Mucosa of stomach (tissue), 1 donor: ENCODE data around the gene COL28A1.

Experiments used
- H3K27me3 ChIP-seq: one replicate; pipeline ENCODE4 v1.7.0; 2013; ENCODE audit warnings: mild to moderate bottlenecking, low read length; ENCODE audit not compliant: control insufficient read depth, insufficient read depth
- H3K36me3 ChIP-seq: one replicate; pipeline ENCODE4 v1.7.0; 2013; ENCODE audit warnings: low read length; ENCODE audit not compliant: control insufficient read depth, insufficient read depth
- H3K4me1 ChIP-seq: one replicate; pipeline ENCODE4 v1.7.0; 2013; ENCODE audit warnings: mild to moderate bottlenecking, low read length; ENCODE audit not compliant: control insufficient read depth, insufficient read depth
- H3K4me3 ChIP-seq: one replicate; pipeline ENCODE4 v1.7.0; 2013; ENCODE audit warnings: low read length
- H3K9ac ChIP-seq: one replicate; pipeline ENCODE4 v1.7.0; 2013; ENCODE audit warnings: mild to moderate bottlenecking, low read length, moderate library complexity
- H3K9me3 ChIP-seq: one replicate; pipeline ENCODE4 v1.7.0; 2013; ENCODE audit warnings: mild to moderate bottlenecking, low read length, moderate library complexity; ENCODE audit not compliant: control insufficient read depth
- donor health status: Pancreatic carcinoma.

The COL28A1 gene

DNA sequence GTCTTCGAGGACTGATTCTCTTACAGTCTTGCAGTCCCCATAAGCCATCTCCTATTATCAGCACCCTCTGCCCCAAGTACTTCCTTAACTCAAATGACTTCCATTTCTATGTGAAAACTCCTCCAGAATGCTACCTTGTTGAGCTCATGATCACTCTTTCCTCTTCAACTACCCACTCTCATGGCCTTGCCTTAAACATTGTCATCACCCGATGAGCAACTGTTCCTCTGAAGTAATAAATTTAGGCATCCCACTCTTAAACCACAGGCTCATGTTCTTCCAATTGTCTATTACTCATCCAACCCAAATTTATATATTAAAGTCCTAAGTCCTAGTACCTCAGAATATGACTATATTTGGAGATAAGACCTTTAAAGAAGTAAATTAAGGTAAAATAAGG lies 200.5 kb downstream of the COL28A1 start:
- Histone ChIP-seq H3K4me1 (no peaks in the 10 kb centered on the region), H3K9me3 (no peaks in the 10 kb centered on the region), H3K36me3 (no peaks in the 10 kb centered on the region), H3K27me3 (no peaks in the 10 kb centered on the region), H3K9ac (no peak overlapping the region), H3K4me3 (no peak overlapping the region)

DNA sequence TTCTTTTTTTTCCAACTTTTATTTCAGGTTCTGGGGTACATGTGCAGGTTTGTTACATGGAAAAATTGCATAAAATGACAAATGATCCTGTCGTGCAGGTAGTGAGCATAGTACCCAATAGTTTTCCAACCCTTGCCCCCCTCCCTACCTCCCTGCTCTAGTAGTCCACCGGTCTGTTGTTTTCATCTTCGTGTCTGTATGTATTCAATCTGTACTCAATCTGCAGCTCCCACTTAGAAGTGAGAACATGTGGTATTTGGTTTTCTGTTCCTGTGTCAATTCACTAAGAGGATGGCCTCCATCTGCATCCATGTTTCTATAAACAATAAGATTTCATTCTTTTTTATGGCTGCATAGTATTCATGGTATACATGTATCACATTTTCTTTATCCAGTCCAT lies 202.1 kb downstream of the COL28A1 start:
- Histone ChIP-seq H3K9me3 (no peaks in the 10 kb centered on the region), H3K36me3 (no peaks in the 10 kb centered on the region), H3K4me1 (no peaks in the 10 kb centered on the region), H3K9ac (no peak overlapping the region), H3K27me3 (no peaks in the 10 kb centered on the region), H3K4me3 (no peak overlapping the region)

DNA sequence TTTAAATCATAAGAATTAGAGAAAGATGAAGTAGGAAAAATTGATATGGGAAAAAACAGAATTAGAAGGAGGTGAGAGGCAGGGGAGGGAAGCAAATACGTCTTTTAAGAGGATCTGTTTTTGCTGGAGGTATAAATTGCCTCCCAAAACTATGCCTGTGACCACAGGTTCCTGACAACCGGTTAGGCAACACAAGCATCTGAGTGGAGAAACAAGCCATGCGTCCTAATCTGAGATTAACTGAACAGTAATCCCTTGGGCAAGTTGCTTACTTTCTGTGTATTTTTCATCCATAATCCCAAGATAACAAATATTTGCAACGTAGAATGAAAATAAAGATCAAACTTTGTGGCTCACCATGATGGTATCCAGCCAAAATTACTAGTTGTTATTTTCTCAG lies 204.2 kb downstream of the COL28A1 start:
- Histone ChIP-seq H3K9ac (no peak overlapping the region), H3K4me3 (no peak overlapping the region), H3K27me3 (no peaks in the 10 kb centered on the region), H3K9me3 (no peaks in the 10 kb centered on the region), H3K36me3 (no peaks in the 10 kb centered on the region), H3K4me1 (no peaks in the 10 kb centered on the region)

DNA sequence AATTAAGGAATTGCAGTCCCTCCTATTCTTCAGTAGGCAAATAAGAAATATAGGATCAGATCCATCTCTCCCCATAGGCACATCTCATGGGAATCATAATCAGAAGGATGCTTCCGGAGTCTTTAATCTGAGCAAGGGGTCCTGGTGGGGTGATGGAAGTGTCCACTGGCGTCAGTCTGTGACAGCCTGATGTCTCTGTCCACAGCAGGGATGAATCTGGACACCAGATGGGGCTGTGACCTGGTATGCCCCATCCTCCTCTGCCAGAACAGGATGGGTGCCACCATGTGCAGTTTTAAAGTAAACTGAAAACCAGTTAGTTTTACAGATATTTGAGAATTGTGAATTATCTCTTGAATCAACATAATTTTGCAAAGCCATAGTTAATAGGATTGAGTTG lies 204.7 kb downstream of the COL28A1 start:
- Histone ChIP-seq H3K4me3 (no peak overlapping the region), H3K4me1 (no peaks in the 10 kb centered on the region), H3K9me3 (no peaks in the 10 kb centered on the region), H3K9ac (no peak overlapping the region), H3K36me3 (no peaks in the 10 kb centered on the region), H3K27me3 (no peaks in the 10 kb centered on the region)

DNA sequence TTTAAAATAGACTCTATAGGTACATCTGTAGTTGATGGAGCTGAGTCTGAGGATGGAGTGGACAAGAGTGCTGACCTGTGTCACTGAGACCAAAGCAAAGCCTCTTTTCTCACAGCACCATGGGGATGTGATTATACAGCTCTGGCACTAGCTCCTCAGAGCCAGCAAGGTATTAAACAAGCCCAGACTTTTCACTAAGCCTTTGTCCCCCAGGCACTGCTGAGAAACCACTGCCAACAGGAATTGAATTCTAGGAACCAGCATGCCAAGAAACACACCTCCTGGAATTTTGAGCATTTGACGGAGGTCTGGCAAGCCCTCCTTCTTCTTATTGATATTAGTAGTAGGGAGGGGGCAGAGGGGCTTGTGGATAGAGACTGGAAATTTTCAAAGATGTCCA lies 206.3 kb downstream of the COL28A1 start:
- Histone ChIP-seq H3K36me3 (no peaks in the 10 kb centered on the region), H3K4me3 (no peak overlapping the region), H3K9ac (no peak overlapping the region), H3K9me3 (no peaks in the 10 kb centered on the region), H3K27me3 (no peaks in the 10 kb centered on the region), H3K4me1 (no peaks in the 10 kb centered on the region)

DNA sequence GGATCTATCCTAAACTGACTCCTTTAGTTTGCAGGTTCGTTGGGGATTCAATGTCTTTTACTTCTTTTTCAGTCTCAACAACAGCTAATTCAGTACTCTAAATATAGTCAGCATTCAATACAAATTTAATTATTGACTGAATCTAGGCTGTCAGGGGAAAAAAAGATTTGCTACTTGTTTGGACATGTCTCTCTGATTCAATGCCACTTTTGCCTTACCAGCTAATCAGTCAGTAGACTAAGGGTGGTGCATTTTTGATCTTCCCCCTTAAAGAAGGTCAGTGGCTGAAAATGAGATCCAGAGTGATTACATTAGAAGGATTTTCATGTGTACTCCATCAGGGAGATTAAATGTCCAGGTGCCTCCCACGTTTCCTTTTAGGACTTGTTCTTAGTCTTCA lies 208.2 kb downstream of the COL28A1 start:
- H3K4me1 ChIP-seq, result peaks cover 9% of the 10 kb centered on the region
- no peaks in the 10 kb centered on the region for H3K27me3 ChIP-seq
- no peak overlapping the region for H3K4me3 ChIP-seq
- no peak overlapping the region for H3K9ac ChIP-seq
- H3K36me3 ChIP-seq, result no peaks in the 10 kb centered on the region
- no peaks in the 10 kb centered on the region for H3K9me3 ChIP-seq

DNA sequence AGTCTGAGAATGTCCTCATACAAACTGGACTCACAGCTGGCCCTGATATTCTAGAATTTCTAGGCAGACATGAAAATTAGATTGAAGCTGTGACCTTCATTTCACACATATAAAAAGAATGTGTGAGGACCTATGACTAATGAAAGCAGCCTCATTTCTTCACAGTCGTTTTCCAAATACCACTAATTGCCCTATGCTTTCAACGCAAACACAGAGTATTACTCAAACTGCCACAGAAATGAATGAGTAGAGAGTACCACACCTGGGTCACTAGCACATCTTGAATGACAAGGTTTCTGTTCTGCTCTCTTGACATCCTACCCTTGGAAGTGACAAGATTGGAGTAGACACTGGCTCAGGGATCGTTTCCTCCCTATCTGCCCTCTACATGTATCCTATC lies 211.0 kb downstream of the COL28A1 start:
- peaks cover 21% of the 10 kb centered on the region for H3K4me1 ChIP-seq
- H3K27me3 ChIP-seq, result no peaks in the 10 kb centered on the region
- no peak overlapping the region for H3K4me3 ChIP-seq
- H3K36me3 ChIP-seq, result no peaks in the 10 kb centered on the region
- H3K9ac ChIP-seq, result no peak overlapping the region
- H3K9me3 ChIP-seq, result no peaks in the 10 kb centered on the region

DNA sequence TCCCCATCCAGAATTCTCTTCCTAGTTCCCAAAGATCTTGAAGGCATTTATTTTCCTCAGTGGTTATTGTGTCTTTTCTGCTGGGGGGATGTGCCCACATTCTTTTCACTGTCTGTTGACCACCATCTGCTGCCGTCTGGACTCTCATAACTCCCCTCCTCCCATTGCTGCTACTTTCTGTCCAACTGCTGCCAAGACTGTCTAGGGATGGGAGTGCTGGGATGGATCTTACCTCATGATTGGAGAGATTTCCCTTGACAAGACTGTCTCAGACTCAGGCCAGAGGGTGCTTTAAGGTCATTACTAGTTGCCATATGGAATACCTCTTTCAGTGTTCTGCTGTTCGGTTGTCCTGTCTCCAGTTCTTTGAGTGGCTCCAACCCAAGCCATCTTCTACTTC lies 211.8 kb downstream of the COL28A1 start:
- no peak overlapping the region for H3K4me3 ChIP-seq

DNA sequence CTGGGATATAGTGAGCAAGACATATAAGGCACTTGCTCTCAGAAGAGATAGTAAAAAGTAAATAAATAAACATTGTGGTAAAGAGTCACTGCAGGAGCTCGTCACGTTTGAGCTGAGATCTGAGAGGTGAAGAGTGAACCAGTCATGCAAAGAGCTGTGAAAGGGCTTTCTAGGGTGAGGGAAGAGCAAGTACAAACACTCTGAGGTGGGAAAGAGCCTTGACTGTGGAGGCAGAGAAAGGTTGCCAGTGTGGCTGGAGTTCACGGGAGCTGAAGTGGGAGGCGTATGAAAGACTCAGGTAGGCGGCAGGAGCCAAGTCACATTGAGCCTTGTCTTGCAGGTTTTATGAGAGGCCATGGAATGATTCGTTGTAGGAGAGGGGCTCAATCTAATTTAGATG lies 212.3 kb downstream of the COL28A1 start:
- Histone ChIP-seq H3K36me3 (no peaks in the 10 kb centered on the region), H3K4me1 (peaks cover 21% of the 10 kb centered on the region), H3K9me3 (no peaks in the 10 kb centered on the region), H3K27me3 (no peaks in the 10 kb centered on the region), H3K9ac (no peak overlapping the region), H3K4me3 (no peak overlapping the region)

More for the DNA sequence above, 211.8 kb downstream of the COL28A1 start:
- H3K36me3 ChIP-seq, result no peaks in the 10 kb centered on the region
- H3K4me1 ChIP-seq, result peaks cover 21% of the 10 kb centered on the region
- no peaks in the 10 kb centered on the region for H3K9me3 ChIP-seq
- no peaks in the 10 kb centered on the region for H3K27me3 ChIP-seq
- no peak overlapping the region for H3K9ac ChIP-seq

DNA sequence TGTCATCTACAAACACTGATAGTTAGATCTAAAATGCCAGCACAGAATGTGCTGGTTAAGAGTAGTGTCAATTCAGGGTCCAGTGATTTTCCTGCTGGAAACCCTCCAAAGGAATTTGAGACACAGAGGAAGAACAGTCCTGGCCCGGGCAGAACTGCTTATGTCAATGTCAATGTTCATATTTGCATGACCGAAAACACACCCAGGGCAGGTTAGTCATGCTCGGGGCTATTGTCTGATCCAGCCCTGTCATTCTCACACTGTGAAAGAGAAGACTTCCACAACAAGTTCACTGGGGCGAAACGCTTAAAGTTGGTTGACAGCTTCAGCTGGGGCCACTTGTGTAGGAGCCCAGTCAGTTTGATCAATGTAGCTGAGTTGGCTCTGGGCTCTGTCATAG lies 214.0 kb downstream of the COL28A1 start:
- Histone ChIP-seq H3K9me3 (no peaks in the 10 kb centered on the region), H3K27me3 (no peaks in the 10 kb centered on the region), H3K4me1 (peaks cover 21% of the 10 kb centered on the region), H3K9ac (no peak overlapping the region), H3K4me3 (no peak overlapping the region), H3K36me3 (no peaks in the 10 kb centered on the region)

DNA sequence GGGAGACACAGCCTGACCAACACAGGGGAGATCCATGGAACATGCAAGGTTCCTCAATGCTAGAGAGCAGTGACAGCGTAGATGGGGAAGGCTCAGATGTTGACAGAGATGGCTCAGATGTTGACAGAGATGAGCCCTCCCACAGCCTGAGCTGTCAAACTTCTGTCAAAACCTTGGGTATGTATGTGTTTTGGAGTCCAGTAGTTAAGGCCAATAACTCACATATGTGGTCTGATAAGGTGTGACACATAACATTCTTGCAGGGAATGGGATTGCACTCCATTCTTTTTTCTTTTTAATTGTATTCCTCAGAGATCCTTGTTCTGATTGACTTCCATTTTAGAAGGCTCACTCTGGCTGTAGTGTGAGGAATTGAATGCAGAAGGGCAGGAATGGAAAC lies 217.1 kb downstream of the COL28A1 start:
- no peaks in the 10 kb centered on the region for H3K36me3 ChIP-seq
- H3K4me3 ChIP-seq, result no peak overlapping the region
- H3K9me3 ChIP-seq, result no peaks in the 10 kb centered on the region
- H3K27me3 ChIP-seq, result no peaks in the 10 kb centered on the region
- no peak overlapping the region for H3K9ac ChIP-seq
- H3K4me1 ChIP-seq, result peaks cover 21% of the 10 kb centered on the region

DNA sequence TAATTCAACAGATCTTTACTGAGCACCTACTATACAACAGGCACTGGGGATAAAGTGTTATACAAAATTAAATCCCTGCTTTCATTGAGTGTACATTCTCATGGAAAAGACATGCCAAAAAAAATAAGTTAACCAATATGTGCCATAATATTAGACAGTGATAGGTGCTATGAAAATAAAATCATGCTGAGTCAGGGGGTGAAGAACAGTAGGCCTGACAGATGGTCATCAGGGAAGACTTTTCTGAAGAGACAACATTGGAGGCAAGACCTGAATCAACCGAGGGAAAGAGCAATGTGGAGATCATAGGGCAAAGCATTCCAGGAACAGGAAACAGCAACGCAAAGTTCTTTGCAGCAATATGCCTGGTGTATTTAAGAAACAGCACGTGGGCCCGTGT lies 217.8 kb downstream of the COL28A1 start:
- Histone ChIP-seq H3K4me1 (peaks cover 17% of the 10 kb centered on the region), H3K36me3 (no peaks in the 10 kb centered on the region), H3K9me3 (no peaks in the 10 kb centered on the region), H3K4me3 (no peak overlapping the region), H3K27me3 (no peaks in the 10 kb centered on the region), H3K9ac (no peak overlapping the region)

DNA sequence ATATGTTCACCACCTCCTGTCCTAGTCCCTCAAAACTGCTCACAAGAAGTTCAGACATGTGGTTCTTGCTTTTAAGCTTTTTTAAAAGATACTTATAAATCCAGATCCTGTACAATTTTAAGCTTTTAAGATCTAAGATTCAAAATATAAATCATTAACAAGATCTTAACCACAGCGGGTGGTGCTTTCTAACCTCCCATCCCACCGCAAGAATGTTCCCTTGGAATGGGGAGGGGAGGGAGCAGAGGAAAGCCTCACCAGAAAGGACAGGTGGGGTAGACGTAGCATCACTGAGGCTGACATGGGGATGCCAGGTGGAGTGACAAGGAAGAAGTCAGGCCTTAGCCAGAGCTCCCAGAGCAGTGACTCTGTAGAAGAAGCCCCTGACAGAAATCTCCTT lies 219.8 kb downstream of the COL28A1 start:
- no peaks in the 10 kb centered on the region for H3K27me3 ChIP-seq
- no peaks in the 10 kb centered on the region for H3K9me3 ChIP-seq
- H3K36me3 ChIP-seq, result no peaks in the 10 kb centered on the region
- H3K4me1 ChIP-seq, result no peaks in the 10 kb centered on the region
- H3K4me3 ChIP-seq, result no peak overlapping the region
- H3K9ac ChIP-seq, result no peak overlapping the region
